Measurements from ENCODE around the gene TARS3. TPM values are rescaled to one million over a fixed set of nuclear protein-coding genes. Genes with fewer than 3 reads are reported as not detected.
"Not testable (repeated sequence)": the region's sequence is repeated elsewhere in the genome, so short reads cannot be mapped to it uniquely, and the experiment has no call there.

Gene TARS3
- polyA plus RNA-seq, 2 of the 4 experiments (the other 2 are of a cell fraction) = 6.7 to 9.5 TPM

GRCh38 chr15:101765772-101766456, 41.6 kb upstream of the TARS3 start:
- TF ChIP-seq ZFP36 (IDR thresholded peaks at IDR 0.05; ENCODE audit: borderline replicate concordance, partially characterized antibody) (no peak), ESRRA (IDR thresholded peaks at IDR 0.05; ENCODE audit: borderline replicate concordance, low read length) (no peak), RFX5 (IDR thresholded peaks at IDR 0.05) (no peak), NFE2L2 (conservative IDR thresholded peaks at IDR 0.05; ENCODE audit: low read length) (no peak), EHMT2 (IDR thresholded peaks at IDR 0.05; ENCODE audit: low read depth) (no peak), ZNF302 (CRISPR knock-in tag; IDR thresholded peaks at IDR 0.05) (no peak), BCL3 (IDR thresholded peaks at IDR 0.05) (no peak)
- TF ChIP-seq, protein P1, sequence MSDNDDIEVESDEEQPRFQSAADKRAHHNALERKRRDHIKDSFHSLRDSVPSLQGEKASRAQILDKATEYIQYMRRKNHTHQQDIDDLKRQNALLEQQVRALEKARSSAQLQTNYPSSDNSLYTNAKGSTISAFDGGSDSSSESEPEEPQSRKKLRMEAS (IDR thresholded peaks at IDR 0.05) = no peak
- ChIA-PET CTCF (no interaction called here), POLR2A (interaction anchor here (0.7 kb wide), 1 partner anchor 1968 kb away, joined by 3 read pairs; no protein-coding TSS in a partner anchor)
- Histone ChIP-seq H3K4me1 (no peaks in the 10 kb centered on the region), H3K27ac (no peak overlapping the region), H3K9me3 (peaks cover 3% of the 10 kb centered on the region; the same call in 1 of the 3 replicates), H3K4me2 (no peak overlapping the region), H3K4me3 (no peak overlapping the region)
- ATAC-seq (peak in 1 of 2 experiments; percentile 25; a peak in 2 of 6 replicates), FAIRE-seq (no peak), DNase-seq (ENCODE audit: low read depth in 1 of 2, low spot score in 1 of 2) (no peak)
- 38% methylated on average over 11 of the region's 15 CpGs for WGBS (ENCODE audit: missing lambda C conversion rate)

DNA sequence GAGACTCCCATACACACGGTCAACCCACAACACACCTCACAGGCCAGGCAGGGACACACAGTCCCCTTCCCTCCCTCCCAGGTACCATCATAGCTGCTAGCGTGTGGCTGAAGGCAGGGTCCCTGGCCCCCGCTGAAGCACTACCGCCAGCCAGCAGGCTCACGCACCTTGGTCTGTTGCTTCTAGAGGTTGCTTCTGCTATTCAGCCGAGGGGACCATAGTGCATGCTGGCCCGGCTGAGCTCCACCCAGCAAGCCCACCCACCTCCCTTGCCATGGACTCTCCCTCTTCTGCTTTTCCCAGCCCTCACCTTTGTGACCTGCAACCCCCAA, 41.0 kb upstream of the TARS3 start:
- H3K27ac ChIP-seq; H3K4me1 ChIP-seq; H3K4me2 ChIP-seq; FAIRE-seq; POLR2A ChIA-PET; H3K9me3 ChIP-seq; H3K4me3 ChIP-seq; DNase-seq (ENCODE audit: low read depth in 1 of 2, low spot score in 1 of 2); CTCF ChIA-PET; ATAC-seq: not testable (repeated sequence)
- 70% methylated on average over 6 of the region's 7 CpGs for WGBS (ENCODE audit: missing lambda C conversion rate)

- peak; percentile 70 to 78 for ATAC-seq
- POLR2A ChIA-PET; H3K27ac ChIP-seq; H3K4me1 ChIP-seq; FAIRE-seq; DNase-seq (ENCODE audit: low read depth in 1 of 2, low spot score in 1 of 2); CTCF ChIA-PET; H3K4me2 ChIP-seq; H3K4me3 ChIP-seq; H3K9me3 ChIP-seq: not testable (repeated sequence)
- 43% methylated on average over 23 of the region's 23 CpGs for WGBS (ENCODE audit: missing lambda C conversion rate)
Observed at GRCh38 chr15:101764669-101765339, 40.5 kb upstream of the TARS3 start.

GRCh38 chr15:101746716-101747082, 22.4 kb upstream of the TARS3 start:
- CTCF ChIA-PET; FAIRE-seq; H3K4me1 ChIP-seq; H3K27ac ChIP-seq; H3K4me2 ChIP-seq; POLR2A ChIA-PET; H3K9me3 ChIP-seq; DNase-seq (ENCODE audit: low read depth in 1 of 2, low spot score in 1 of 2); H3K4me3 ChIP-seq: not testable (repeated sequence)
- no CpG with 5 or more reads among the region's 18 CpGs for WGBS (ENCODE audit: missing lambda C conversion rate)
- peak; percentile 61 to 71 for ATAC-seq

GRCh38 chr15:101734837-101735236, 10.6 kb upstream of the TARS3 start:
- 92% methylated on average over 2 of the region's 2 CpGs for WGBS (ENCODE audit: missing lambda C conversion rate)
- POLR2A ChIA-PET, H3K9me3 ChIP-seq: not testable (repeated sequence)

DNA sequence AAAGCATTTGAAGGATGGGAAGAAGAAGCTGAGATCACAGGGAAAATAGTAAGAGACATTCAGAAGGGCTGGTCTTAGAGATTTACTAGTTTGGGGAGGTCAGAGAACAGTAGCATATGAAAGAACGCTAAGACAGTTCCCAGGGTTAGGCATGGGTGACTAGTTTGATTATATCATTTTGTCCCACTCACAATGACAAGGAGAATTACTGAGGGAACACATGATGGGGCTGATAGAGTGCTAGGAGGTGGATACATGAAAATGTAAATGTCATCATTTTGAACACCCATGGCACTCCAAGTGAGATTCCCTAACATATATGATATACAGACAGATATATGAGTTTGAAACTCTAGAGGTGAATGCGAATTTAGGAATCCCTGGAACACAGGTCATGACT, 9.3 kb upstream of the TARS3 start:
- FAIRE-seq (no peak), ATAC-seq (no peak), DNase-seq (ENCODE audit: low read depth in 1 of 2, low spot score in 1 of 2) (no peak)
- Histone ChIP-seq H3K4me2 (no peak overlapping the region), H3K4me3 (no peak overlapping the region), H3K9me3 (no peaks in the 10 kb centered on the region), H3K4me1 (no peaks in the 10 kb centered on the region), H3K27ac (no peak overlapping the region)
- POLR2A ChIA-PET = no interaction called here
- TF ChIP-seq NFE2L2 (conservative IDR thresholded peaks at IDR 0.05; ENCODE audit: low read length) (no peak), BCL3 (IDR thresholded peaks at IDR 0.05) (no peak), HOXB13 (CRISPR knock-in tag; IDR thresholded peaks at IDR 0.05; ENCODE audit: low read depth) (no peak), MYC (IDR thresholded peaks at IDR 0.05; ENCODE audit: borderline replicate concordance, low read length) (no peak)
- CTCF ChIA-PET = interaction anchor here (1.3 kb wide), 1 partner anchor 9 kb away, joined by 3 read pairs; the partner anchor contains the start of gene TARS3
- WGBS (ENCODE audit: missing lambda C conversion rate) = 78% methylated on average over 2 of the region's 2 CpGs

More at GRCh38 chr15:101734837-101735236, 10.6 kb upstream of the TARS3 start:
- ATAC-seq; H3K4me2 ChIP-seq; FAIRE-seq; DNase-seq (ENCODE audit: low read depth in 1 of 2, low spot score in 1 of 2); H3K4me1 ChIP-seq; H3K4me3 ChIP-seq; CTCF ChIA-PET; H3K27ac ChIP-seq: not testable (repeated sequence)

Measured in A549 (cell line).